GM21723 (cell line): Measurements from ENCODE around the gene BNIP3.

Experiments
- ATAC-seq: cut with Tn5 transposase; IDR thresholded peaks from one replicate; pipeline ENCODE4 v1.9.1; 2021; ENCODE audit warnings: mild to moderate bottlenecking, moderate library complexity; ENCODE audit not compliant: unreplicated experiment

BNIP3 gene, protein sequence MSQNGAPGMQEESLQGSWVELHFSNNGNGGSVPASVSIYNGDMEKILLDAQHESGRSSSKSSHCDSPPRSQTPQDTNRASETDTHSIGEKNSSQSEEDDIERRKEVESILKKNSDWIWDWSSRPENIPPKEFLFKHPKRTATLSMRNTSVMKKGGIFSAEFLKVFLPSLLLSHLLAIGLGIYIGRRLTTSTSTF

GRCh38 chr10:131981429-131982184, at the start of gene BNIP3:
Gene BNIP3 (minus strand): TSS chr10:131981923. CDS start chr10:131981806, 117 bp downstream.
- ATAC-seq, result peak; percentile 91

DNA sequence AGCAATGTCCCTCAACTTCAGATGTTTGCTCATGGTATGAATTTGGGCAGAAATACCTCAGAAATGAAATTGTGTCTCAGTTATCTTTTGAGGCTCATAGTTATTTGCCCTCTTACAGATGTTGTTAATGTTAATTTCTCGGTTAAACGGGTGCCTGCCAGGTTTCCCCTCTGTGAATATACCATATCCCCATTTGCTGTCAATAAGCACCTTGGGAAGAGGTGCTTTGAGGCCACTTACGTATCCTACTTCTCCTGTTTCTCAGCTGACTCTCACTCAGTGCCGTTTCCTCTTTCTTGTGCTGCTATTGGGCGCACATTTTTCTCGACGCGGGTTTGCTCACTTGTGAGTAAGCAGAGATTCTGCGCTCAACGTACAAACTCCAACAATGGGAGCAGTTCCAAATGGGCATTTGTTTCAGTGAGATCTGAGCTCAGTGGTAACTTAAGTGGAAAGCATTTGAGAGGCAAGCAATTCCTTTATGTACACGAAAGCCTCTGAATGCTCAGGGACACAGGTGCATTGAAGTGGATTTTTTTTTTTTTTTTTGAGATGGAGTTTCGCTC, 49.3 kb upstream of the BNIP3 start:
- ATAC-seq, result no peak

- ATAC-seq, result no peak
These were observed 47.0 kb upstream of the BNIP3 start for GRCh38 chr10:132028706-132029105.

DNA sequence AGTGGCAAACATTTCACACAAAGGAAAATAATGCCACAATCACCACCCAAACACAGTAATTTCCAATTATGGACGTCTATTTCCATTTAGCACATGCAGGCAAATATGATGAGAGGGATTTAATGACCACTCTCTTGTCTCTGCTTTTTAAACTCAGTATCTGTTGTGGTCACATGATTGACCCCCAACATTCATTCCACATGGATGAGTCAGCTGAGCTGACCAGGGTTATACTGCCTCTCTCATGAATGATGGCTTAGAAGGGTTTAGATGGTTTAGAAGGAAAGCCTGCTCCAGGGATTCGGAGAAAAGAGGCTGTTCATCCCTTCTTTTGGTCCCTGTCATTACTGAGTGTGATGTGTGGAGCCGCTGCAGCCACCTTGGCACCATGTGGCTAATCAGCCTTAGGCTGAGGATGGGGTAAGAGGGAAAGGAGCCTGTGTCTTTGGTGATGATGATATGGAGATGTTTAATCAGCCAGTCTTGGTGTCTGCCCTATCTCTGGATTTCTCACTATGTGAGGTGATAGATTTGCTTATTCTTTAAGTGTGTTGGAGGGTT, 45.8 kb upstream of the BNIP3 start:
- no peak for ATAC-seq

DNA sequence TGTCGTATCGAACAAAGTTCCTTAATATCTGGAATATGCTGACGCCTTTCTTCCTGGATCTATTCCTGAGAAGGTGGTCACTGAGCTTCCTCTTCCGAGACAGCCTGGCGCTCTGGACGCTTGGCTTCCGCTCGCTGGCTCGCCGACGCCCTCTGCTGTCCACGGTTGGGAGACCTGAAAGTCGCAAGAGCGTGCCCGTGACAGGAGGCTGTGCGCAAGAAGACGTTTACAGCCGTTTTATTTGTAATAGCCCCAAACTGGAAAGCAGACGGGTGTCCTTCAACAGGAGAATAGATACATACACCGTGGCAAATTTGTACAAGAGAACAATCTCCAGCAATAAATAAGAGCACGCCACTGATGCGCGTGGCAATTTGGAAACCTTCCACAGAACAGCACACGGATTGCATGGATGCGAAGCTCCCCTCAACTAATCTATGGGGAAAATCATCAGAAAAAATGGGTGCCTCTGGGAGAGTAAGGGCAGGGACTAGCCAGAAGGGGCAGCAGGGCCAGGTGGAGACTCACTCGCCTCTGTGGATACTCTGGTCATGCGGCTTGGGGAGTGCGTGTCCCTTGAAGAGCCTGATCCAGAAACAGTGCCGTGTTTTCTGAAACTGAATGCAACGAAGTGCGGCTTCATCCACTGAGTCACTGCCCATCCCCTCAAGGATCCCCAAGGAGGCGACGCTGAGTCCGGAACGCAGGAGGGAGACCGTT, 41.5 kb upstream of the BNIP3 start:
- peak; percentile 80 for ATAC-seq

GRCh38 chr10:132022241-132022640, 40.5 kb upstream of the BNIP3 start:
- no peak for ATAC-seq

- ATAC-seq, result no peak
These were observed 39.9 kb upstream of the BNIP3 start for GRCh38 chr10:132021504-132022143.

DNA sequence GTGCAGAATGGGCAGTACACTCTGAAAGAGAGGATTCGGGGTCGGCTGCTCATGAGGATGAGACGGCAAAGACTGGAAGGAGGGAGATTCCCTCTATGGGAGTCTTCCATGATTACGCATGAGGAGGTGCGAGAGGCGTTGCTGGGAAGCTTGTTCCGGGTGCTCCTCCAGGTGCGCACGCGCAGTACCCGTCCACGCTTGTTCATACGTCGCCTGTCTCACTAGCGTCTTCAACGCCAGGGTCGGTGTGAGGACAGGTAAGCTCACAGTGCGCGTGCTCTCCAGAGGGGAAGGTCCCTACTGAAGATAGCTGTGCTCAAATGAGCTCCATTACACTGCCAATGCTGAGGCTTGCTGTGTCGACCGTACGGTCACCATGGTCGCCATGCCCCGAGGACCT, 39.3 kb upstream of the BNIP3 start:
- no peak for ATAC-seq

DNA sequence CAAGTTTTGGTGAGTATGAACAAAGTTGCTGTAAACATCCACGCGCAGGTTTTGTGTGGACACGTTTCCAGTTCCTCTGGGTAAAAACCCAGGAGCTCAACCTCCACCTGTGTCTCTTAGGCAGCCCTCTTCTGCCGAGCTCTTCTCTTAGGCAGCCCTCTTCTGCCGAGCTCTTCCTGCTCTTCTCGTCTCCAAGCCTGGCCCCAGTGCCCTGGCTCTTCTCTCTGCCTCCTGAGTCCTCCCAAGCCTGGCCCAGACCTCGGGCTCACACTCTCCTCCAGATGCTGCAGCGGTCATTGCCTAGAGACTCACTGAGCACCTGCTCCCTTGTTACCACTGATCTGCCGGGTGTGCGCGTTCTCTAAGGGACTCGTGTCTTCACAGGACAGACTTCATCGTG, 38.7 kb upstream of the BNIP3 start:
- ATAC-seq, result no peak

DNA sequence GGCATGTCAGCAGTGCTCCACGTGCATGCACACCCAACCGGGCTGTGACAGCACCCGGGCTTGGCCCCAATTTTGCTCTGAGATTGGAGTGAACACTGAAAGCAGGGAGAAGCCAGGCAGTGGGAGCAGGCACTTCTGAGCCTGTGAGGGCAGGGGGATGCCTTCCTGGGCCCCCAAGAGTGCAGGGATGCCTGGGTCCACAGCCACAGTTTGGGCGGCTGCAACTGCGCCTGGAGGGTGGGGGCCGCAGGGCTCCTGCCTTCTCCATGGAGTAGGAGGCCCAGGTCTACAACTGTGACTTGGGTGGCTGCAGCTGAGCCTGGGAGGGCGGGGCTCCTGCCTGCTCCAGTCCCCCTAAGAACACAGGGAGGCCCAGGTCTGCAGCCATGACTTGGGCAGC, 37.6 kb upstream of the BNIP3 start:
- ATAC-seq, result no peak

DNA sequence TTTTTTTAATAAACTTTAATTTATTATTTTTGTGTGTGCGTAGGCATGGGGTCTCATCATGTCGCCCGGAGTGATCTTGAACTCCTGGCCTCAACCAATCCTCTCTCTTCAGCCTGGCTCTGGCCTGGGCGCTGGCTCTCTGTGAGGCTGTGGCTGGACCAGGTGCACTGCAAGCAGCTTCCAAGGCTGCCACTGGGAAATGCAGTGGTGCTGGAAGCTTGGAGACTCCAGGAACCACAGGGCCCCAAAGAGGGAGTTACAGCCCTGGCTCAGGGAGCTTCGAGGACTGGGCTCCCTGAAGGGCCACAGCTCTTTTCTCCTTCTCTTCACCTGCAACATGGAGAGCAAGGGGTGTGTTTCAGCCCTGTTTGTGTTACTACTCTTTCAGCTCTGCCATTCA, 36.7 kb upstream of the BNIP3 start:
- ATAC-seq, result no peak

GRCh38 chr10:132016514-132016913, 34.8 kb upstream of the BNIP3 start:
- ATAC-seq, result no peak

- no peak for ATAC-seq
These were observed 29.7 kb upstream of the BNIP3 start for GRCh38 chr10:132011445-132011844.

- ATAC-seq, result no peak
These were observed 29.3 kb upstream of the BNIP3 start for GRCh38 chr10:132011024-132011423.

GRCh38 chr10:132010483-132010882, 28.8 kb upstream of the BNIP3 start:
- no peak for ATAC-seq

DNA sequence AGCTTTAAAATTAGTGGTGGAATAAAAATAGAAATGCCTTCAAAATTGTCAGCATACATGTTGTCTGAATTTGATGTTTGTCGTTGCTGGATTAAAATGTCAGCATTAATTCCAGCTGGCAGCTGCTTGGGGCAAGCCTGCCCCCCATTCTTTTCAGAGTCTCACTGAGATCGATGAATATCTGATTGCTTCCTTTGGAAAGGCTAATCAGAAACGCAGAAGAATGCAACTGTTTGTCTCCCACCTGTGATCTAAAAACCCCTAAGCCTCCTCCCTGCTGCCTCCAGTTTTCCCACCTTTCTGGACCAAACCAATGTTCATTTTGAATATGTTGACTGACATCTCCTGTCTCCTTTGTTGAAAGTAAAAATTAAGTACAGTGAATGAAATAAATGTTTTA, 27.9 kb upstream of the BNIP3 start:
- ATAC-seq, result no peak

DNA sequence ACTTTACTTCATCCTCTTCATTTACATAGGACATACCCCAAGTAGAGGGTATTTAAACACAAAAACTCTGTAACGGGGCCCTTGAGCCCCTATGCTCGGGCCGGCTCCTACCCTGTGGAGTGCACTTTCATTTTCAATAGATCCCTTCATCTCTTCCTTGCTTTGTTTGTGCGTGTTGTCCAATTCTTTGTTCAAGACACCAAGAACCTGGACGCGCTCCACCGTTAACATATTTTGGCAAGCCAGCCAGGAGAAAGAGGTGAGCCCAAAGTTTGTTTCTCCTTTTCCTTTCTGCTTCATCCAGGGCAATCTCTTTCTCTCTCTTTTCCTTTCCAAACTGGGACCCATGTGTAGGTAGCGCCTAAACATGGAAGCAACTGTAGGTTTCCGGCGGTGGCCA, 26.0 kb upstream of the BNIP3 start:
- ATAC-seq, result no peak

DNA sequence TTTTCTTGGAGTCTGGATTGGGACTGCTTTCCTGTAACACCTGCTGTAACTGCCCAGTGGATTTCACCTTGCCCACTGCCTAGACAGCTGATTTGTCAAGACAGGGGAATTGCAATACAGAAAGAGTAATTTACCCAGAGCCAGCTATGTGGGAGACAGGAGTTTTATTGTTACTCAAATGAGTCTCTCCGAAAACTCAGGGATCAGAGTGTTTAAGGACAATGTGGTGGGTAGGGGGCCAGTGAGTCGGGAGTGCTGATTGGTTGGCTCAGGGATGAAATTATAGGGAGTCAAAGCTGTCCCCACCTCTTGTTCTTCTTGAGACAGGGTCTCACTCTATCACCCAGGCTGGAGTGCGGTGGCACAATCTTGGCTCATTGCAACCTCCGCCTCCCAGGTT, 25.2 kb upstream of the BNIP3 start:
- no peak for ATAC-seq

GRCh38 chr10:132005147-132005546, 23.4 kb upstream of the BNIP3 start:
- no peak for ATAC-seq

DNA sequence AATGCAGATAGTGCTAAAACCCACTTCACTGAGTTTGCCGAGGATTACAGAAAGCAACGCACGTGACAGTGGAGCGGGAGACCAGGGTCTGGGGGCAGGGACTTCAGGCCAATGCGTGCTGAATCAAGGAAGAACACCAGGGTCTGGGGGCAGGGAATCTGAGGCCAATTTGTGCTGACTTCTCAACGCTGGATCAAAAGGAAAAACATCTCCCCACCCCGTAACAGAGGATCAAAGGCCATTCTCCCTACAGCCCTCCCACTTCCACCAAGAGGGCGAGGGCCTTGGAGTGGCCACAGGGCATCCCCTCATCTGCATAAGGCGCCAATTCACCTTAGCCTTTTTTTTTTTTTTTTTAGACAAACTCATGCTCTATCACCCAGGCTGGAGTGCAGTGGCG, 22.3 kb upstream of the BNIP3 start:
- ATAC-seq, result no peak
